Measurements from ENCODE around the gene FLT1. TPM values are rescaled to one million over a fixed set of nuclear protein-coding genes. Genes with fewer than 3 reads are reported as not detected.
A peak's percentile ranks its signal among the peaks of the same experiment; 100 is the strongest.

The FLT1 gene
- total RNA-seq, 4 donors from 2014 or later, result 11.1 to 37.9 (median 21.7) TPM

- H3K9me3 ChIP-seq, result no peaks in the 10 kb centered on the region
- H3K27ac ChIP-seq, result no peak overlapping the region
- WGBS, 2 donors (ENCODE audit: low coverage in 1 of 2), result 25 to 29% methylated on average over 6 to 8 of the region's 8 CpGs
- H3K4me1 ChIP-seq, result peaks cover 0 to 5% (median 0%) of the 10 kb centered on the region in 3 donors
- H3K4me3 ChIP-seq, result no peak overlapping the region
- peak; percentile 85 for ATAC-seq
- no peak for TF ChIP-seq CTCF (IDR thresholded peaks at IDR 0.05)
- TF ChIP-seq POLR2AphosphoS5 (IDR thresholded peaks at IDR 0.05), result peak; percentile 57
- H3K36me3 ChIP-seq, result no peaks in the 10 kb centered on the region
- H3K27me3 ChIP-seq, result peaks cover 7% of the 10 kb centered on the region
Observed at GRCh38 chr13:28408235-28408848, 86.6 kb downstream of the FLT1 start.

- no peak overlapping the region for H3K27ac ChIP-seq
- WGBS, 2 donors (ENCODE audit: low coverage in 1 of 2), result 76 to 94% methylated on average over 2 to 13 of the region's 13 CpGs
- ATAC-seq, result no peak
Observed at GRCh38 chr13:28406733-28407266, 88.1 kb downstream of the FLT1 start.

GRCh38 chr13:28402057-28402381 lies 92.9 kb downstream of the FLT1 start:
- H3K27me3 ChIP-seq, result no peaks in the 10 kb centered on the region
- no peaks in the 10 kb centered on the region for H3K4me1 ChIP-seq
- H3K4me3 ChIP-seq, result no peak overlapping the region
- H3K9me3 ChIP-seq, result no peaks in the 10 kb centered on the region
- no peak for ATAC-seq
- TF ChIP-seq EP300 (IDR thresholded peaks at IDR 0.05) (no peak), POLR2AphosphoS5 (IDR thresholded peaks at IDR 0.05) (no peak), CTCF (IDR thresholded peaks at IDR 0.05) (no peak)
- H3K36me3 ChIP-seq, result no peaks in the 10 kb centered on the region
- no peak overlapping the region for H3K27ac ChIP-seq
- WGBS, 2 donors (ENCODE audit: low coverage in 1 of 2), result 75 to 76% methylated on average over 4 to 5 of the region's 5 CpGs

More at GRCh38 chr13:28406733-28407266, 88.1 kb downstream of the FLT1 start:
- H3K36me3 ChIP-seq, result no peaks in the 10 kb centered on the region
- peaks cover 7% of the 10 kb centered on the region for H3K27me3 ChIP-seq
- peaks cover 0 to 2% (median 0%) of the 10 kb centered on the region in 3 donors for H3K4me1 ChIP-seq
- no peak for TF ChIP-seq EP300 (IDR thresholded peaks at IDR 0.05)
- TF ChIP-seq POLR2A (IDR thresholded peaks at IDR 0.05), result no peak
- TF ChIP-seq CTCF (IDR thresholded peaks at IDR 0.05), result no peak
- TF ChIP-seq POLR2AphosphoS5 (IDR thresholded peaks at IDR 0.05), result no peak
- no peak overlapping the region for H3K4me3 ChIP-seq
- no peaks in the 10 kb centered on the region for H3K9me3 ChIP-seq

GRCh38 chr13:28401303-28402056 lies 93.4 kb downstream of the FLT1 start:
- Histone ChIP-seq H3K27me3 (no peaks in the 10 kb centered on the region), H3K36me3 (no peaks in the 10 kb centered on the region), H3K27ac (peak overlapping the region in 1 of 4 donors; percentile 1), H3K4me1 (no peaks in the 10 kb centered on the region), H3K4me3 (no peak overlapping the region), H3K9me3 (no peaks in the 10 kb centered on the region)
- 42 to 56% methylated on average over 6 to 7 of the region's 7 CpGs for WGBS, 2 donors (ENCODE audit: low coverage in 1 of 2)
- ATAC-seq, result no peak
- TF ChIP-seq CTCF (IDR thresholded peaks at IDR 0.05) (no peak), EP300 (IDR thresholded peaks at IDR 0.05) (no peak), POLR2A (IDR thresholded peaks at IDR 0.05) (no peak), POLR2AphosphoS5 (IDR thresholded peaks at IDR 0.05) (no peak)

- Histone ChIP-seq H3K4me3 (no peak overlapping the region), H3K27ac (no peak overlapping the region), H3K27me3 (peaks cover 4% of the 10 kb centered on the region), H3K4me1 (no peaks in the 10 kb centered on the region), H3K9me3 (no peaks in the 10 kb centered on the region), H3K36me3 (no peaks in the 10 kb centered on the region)
- ATAC-seq, result no peak
- TF ChIP-seq EP300 (IDR thresholded peaks at IDR 0.05), result no peak
- TF ChIP-seq POLR2AphosphoS5 (IDR thresholded peaks at IDR 0.05), result no peak
- WGBS, 2 donors (ENCODE audit: low coverage in 1 of 2), result 10 to 18% methylated on average over 2 of the region's 2 CpGs
Observed at GRCh38 chr13:28396053-28396452, 98.9 kb downstream of the FLT1 start.
